Measurements from ENCODE around the gene TMEM98.
A peak's percentile ranks its signal among the peaks of the same experiment; 100 is the strongest.
"Not testable (repeated sequence)": the region's sequence is repeated elsewhere in the genome, so short reads cannot be mapped to it uniquely, and the experiment has no call there.

TMEM98 gene, protein sequence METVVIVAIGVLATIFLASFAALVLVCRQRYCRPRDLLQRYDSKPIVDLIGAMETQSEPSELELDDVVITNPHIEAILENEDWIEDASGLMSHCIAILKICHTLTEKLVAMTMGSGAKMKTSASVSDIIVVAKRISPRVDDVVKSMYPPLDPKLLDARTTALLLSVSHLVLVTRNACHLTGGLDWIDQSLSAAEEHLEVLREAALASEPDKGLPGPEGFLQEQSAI

DNA sequence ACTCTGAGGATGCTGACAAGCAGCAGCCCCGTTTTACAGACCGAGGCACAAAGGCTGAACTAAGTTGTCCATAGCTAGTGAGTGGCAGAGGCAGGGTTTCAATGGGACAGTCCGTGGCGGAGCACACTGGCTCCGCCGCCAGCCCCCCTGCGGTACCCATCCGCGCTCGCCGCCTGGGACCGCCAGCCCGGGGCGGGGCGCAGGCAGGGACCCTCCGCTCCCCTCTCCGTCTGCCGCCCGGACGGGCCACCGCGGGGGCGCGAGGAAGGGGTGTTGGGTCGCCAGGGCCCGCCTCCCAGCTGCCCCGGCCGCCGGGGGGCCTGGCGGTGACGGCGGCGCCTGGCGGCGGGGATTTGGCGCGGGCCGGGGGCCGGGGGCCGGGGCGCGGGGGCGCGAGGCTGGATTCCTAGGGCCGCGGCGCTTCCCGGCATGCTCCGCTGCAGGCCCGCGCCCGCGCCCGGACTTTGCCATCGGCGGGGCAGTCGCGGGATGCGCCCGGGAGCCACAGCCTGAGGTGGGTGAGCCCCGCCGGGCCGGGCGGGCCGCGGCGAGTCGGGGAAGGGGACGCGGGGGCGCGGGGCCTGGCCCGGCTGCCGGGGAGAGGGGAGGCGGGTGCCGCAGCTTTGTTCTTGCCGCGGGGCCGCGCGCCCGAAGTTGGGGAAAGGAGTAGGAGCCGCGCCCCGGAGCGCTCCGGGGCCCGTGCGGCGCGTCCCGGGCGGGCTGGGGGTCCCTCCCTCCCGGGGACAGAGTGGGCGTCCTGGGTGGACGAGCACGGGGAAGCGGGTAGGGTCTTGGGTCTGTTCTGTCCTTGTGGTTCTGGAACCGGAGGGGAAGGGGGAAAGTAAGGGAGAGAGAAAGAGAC, at the start of gene TMEM98:
Gene TMEM98 (plus strand): TSS at position 430 of the 862 bp plus-strand sequence. CDS start 3,376 bp downstream, outside the sequence.
- peak within 1 kb of the TSS; percentile 71 for H3K4me3 ChIP-seq (ENCODE audit: low read depth, low read length)
- peaks cover 12% of the 10 kb centered on the region for H3K27me3 ChIP-seq (ENCODE audit: control insufficient read depth, insufficient read depth, low read length)
- peaks cover 16% of the 10 kb centered on the region for H3K4me1 ChIP-seq (ENCODE audit: control insufficient read depth, insufficient read depth, low read length)
- no peaks in the 10 kb centered on the region for H3K9me3 ChIP-seq (ENCODE audit: control insufficient read depth, insufficient read depth, low read length)
- H3K9ac ChIP-seq (ENCODE audit: low read depth, low read length) = peak within 1 kb of the TSS; percentile 38
- H3K36me3 ChIP-seq (ENCODE audit: control insufficient read depth, insufficient read depth, low read length) = no peaks in the 10 kb centered on the region

DNA sequence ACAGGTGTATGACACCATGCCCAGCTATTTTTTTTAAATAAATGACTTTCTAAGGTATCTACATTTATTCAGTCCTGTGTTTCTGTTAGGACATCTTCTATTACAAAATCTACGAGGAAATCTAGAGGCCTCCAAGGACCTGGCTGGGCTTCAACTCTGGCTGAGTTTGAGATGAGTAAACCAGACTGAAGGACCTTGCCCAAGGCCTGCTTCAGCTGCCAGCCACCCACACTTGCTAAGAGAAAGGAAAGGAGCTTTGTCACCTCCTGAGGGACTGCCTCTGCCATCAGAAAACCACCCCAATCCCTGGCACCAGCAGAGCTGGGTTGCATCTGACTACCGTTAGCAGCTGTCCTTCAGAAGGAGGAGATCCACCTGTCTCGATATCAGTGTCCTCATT, 49.7 kb upstream of the TMEM98 start:
- H3K4me3 ChIP-seq (ENCODE audit: low read depth, low read length) = no peak overlapping the region
- no peaks in the 10 kb centered on the region for H3K4me1 ChIP-seq (ENCODE audit: control insufficient read depth, insufficient read depth, low read length)
- no peaks in the 10 kb centered on the region for H3K9me3 ChIP-seq (ENCODE audit: control insufficient read depth, insufficient read depth, low read length)
- no peak overlapping the region for H3K9ac ChIP-seq (ENCODE audit: low read depth, low read length)
- no peaks in the 10 kb centered on the region for H3K36me3 ChIP-seq (ENCODE audit: control insufficient read depth, insufficient read depth, low read length)
- H3K27me3 ChIP-seq (ENCODE audit: control insufficient read depth, insufficient read depth, low read length) = peaks cover 6% of the 10 kb centered on the region

DNA sequence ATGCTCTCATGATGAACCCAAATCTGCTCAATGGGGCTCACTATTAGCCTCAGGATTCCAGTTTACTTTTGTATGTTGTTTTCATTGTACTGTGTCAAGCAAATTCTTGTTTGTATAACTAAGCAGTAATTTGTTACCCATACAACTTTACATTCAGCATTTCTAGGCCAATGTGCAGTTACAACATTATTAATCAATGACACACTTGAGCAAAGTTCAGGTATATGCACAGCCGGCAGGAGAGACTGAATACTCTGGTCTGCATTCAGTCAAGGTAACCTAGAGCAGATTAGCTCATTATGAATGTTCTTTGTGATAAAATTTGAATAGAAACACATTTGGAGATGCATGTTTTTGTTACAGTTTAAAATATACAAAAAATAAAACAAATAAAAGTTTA, 48.8 kb upstream of the TMEM98 start:
- Histone ChIP-seq H3K27me3 (ENCODE audit: control insufficient read depth, insufficient read depth, low read length) (peaks cover 6% of the 10 kb centered on the region), H3K4me3 (ENCODE audit: low read depth, low read length) (no peak overlapping the region), H3K4me1 (ENCODE audit: control insufficient read depth, insufficient read depth, low read length) (no peaks in the 10 kb centered on the region), H3K9me3 (ENCODE audit: control insufficient read depth, insufficient read depth, low read length) (no peaks in the 10 kb centered on the region), H3K9ac (ENCODE audit: low read depth, low read length) (no peak overlapping the region), H3K36me3 (ENCODE audit: control insufficient read depth, insufficient read depth, low read length) (no peaks in the 10 kb centered on the region)

DNA sequence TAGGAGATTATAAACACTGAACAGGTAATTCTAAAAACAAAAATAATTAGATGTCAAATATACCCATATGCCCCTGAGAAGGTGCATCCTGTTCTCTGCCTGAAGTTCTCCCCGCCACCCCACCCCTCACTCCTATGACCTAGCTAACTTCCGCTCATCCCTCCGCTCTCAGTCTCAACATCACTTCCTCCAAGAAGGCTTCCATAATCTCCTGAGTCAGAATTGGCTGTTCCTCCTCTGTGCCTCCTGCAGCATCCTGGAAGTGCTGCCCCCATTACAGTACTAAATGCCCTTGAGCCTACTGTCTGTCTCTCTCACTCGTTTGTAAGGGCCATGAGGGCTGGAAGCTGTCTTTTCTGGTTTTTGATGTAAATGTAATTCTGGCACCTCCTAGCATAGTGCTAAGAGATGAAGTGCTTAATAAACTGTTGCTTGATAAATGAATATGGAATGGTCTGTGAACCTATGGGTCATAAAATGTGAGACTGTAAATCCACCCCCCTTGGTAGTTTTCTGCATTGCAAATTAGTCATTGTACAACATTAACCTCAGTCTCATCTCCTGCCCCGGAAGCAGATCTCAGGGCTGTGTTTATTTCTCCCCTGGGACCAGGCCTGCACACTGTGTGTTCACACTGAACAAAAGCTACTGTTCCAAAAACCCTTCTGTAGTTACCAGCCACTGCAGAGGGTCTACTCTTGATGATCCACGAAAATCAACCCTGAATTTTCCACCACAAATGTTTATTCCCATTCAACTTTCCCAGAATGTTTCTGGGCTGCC, 47.1 kb upstream of the TMEM98 start:
- Histone ChIP-seq H3K9ac (ENCODE audit: low read depth, low read length) (no peak overlapping the region), H3K27me3 (ENCODE audit: control insufficient read depth, insufficient read depth, low read length) (peaks cover 6% of the 10 kb centered on the region), H3K36me3 (ENCODE audit: control insufficient read depth, insufficient read depth, low read length) (no peaks in the 10 kb centered on the region), H3K4me3 (ENCODE audit: low read depth, low read length) (no peak overlapping the region), H3K9me3 (ENCODE audit: control insufficient read depth, insufficient read depth, low read length) (no peaks in the 10 kb centered on the region), H3K4me1 (ENCODE audit: control insufficient read depth, insufficient read depth, low read length) (no peaks in the 10 kb centered on the region)

DNA sequence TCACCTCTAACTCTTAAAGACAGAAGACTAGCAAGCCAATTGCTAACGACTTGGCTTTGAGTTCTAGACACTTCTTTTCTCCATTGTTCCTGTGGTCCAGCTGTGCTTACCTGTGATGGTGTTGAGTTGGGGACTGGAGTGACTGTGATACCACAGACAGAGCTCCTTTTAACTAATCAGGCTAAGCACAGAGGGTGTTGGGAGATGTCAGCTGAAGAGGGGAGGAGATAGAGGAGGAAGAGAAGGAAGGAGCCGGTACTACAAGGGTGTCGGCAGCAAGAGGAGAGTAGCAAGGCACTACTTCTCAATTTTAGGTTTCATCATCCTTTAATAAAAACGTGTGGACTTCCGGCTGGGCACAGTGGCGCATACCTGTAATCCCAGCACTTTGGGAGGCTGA, 45.9 kb upstream of the TMEM98 start:
- H3K9ac ChIP-seq (ENCODE audit: low read depth, low read length) = no peak overlapping the region
- no peaks in the 10 kb centered on the region for H3K9me3 ChIP-seq (ENCODE audit: control insufficient read depth, insufficient read depth, low read length)
- no peaks in the 10 kb centered on the region for H3K4me1 ChIP-seq (ENCODE audit: control insufficient read depth, insufficient read depth, low read length)
- no peak overlapping the region for H3K4me3 ChIP-seq (ENCODE audit: low read depth, low read length)
- no peaks in the 10 kb centered on the region for H3K36me3 ChIP-seq (ENCODE audit: control insufficient read depth, insufficient read depth, low read length)
- H3K27me3 ChIP-seq (ENCODE audit: control insufficient read depth, insufficient read depth, low read length) = peaks cover 6% of the 10 kb centered on the region

DNA sequence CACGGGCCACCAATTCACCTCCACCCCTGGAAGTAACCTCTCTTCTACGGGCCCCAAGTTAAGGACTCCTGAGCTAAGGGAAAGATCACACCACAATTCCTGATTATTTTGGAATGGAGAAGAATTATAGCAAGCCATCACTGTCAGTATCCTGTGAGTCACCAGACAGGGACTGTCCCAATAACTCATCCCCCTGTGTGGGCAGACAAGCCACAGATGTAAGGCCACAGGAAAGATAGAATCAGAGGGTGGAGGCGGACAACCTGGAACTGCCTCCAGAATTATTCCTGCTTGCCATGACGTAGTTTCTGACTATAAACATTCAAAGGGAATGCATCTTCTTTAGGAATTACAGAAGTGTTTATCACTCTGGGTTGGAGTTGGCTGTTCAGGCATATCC, 45.2 kb upstream of the TMEM98 start:
- no peak overlapping the region for H3K9ac ChIP-seq (ENCODE audit: low read depth, low read length)
- peaks cover 4% of the 10 kb centered on the region for H3K27me3 ChIP-seq (ENCODE audit: control insufficient read depth, insufficient read depth, low read length)
- H3K4me1 ChIP-seq (ENCODE audit: control insufficient read depth, insufficient read depth, low read length) = no peaks in the 10 kb centered on the region
- H3K36me3 ChIP-seq (ENCODE audit: control insufficient read depth, insufficient read depth, low read length) = no peaks in the 10 kb centered on the region
- H3K4me3 ChIP-seq (ENCODE audit: low read depth, low read length) = no peak overlapping the region
- no peaks in the 10 kb centered on the region for H3K9me3 ChIP-seq (ENCODE audit: control insufficient read depth, insufficient read depth, low read length)

DNA sequence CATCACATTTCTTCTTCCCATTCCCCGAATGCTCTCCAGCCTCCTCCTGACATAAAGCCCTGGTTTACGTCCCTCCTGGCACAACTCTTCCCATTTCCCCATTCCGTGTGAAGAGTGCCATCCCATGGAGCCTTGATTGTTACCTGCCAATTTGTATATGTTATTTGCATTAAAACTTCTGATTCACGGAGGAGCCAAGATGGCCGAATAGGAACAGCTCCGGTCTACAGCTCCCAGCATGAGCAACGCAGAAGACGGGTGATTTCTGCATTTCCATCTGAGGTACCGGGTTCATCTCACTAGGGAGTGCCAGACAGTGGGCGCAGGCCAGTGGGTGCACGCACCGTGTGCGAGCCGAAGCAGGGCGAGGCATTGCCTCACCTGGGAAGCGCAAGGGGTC, 41.0 kb upstream of the TMEM98 start:
- not testable (repeated sequence) for H3K4me1 ChIP-seq (ENCODE audit: control insufficient read depth, insufficient read depth, low read length); H3K9me3 ChIP-seq (ENCODE audit: control insufficient read depth, insufficient read depth, low read length); H3K36me3 ChIP-seq (ENCODE audit: control insufficient read depth, insufficient read depth, low read length); H3K9ac ChIP-seq (ENCODE audit: low read depth, low read length); H3K27me3 ChIP-seq (ENCODE audit: control insufficient read depth, insufficient read depth, low read length); H3K4me3 ChIP-seq (ENCODE audit: low read depth, low read length)

DNA sequence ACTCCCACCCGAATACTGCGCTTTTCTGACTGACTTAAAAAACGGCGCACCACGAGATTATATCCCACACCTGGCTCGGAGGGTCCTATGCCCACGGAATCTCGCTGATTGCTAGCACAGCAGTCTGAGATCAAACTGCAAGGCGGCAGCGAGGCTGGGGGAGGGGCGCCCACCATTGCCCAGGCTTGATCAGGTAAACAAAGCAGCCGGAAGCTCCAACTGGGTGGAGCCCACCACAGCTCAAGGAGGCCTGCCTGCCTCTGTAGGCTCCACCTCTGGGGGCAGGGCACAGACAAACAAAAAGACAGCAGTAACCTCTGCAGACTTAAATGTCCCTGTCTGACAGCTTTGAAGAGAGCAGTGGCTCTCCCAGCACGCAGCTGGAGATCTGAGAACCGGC, 40.5 kb upstream of the TMEM98 start:
- not testable (repeated sequence) for H3K4me1 ChIP-seq (ENCODE audit: control insufficient read depth, insufficient read depth, low read length); H3K9ac ChIP-seq (ENCODE audit: low read depth, low read length); H3K4me3 ChIP-seq (ENCODE audit: low read depth, low read length); H3K27me3 ChIP-seq (ENCODE audit: control insufficient read depth, insufficient read depth, low read length); H3K9me3 ChIP-seq (ENCODE audit: control insufficient read depth, insufficient read depth, low read length); H3K36me3 ChIP-seq (ENCODE audit: control insufficient read depth, insufficient read depth, low read length)

DNA sequence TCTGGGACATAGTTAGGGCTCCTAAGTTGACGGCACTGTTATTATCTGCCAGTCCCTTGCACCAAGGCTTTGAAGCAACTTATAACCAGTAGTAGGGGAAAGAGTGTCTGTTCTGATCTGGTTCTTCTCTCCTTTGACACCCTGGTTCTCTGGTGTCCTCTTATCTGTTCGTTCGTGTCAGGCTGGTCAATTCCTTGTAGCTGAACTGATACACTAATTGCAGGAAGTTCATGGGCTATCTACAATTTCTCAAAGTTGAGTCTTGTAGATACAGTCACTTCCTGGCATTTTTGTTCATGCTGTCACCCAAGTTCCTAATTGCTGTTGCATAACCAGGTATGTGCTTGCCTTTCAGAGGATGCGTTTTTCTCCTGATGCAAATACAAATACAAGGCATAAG, 33.7 kb upstream of the TMEM98 start:
- H3K36me3 ChIP-seq (ENCODE audit: control insufficient read depth, insufficient read depth, low read length) = no peaks in the 10 kb centered on the region
- no peaks in the 10 kb centered on the region for H3K9me3 ChIP-seq (ENCODE audit: control insufficient read depth, insufficient read depth, low read length)
- no peaks in the 10 kb centered on the region for H3K27me3 ChIP-seq (ENCODE audit: control insufficient read depth, insufficient read depth, low read length)
- H3K4me1 ChIP-seq (ENCODE audit: control insufficient read depth, insufficient read depth, low read length) = no peaks in the 10 kb centered on the region
- no peak overlapping the region for H3K9ac ChIP-seq (ENCODE audit: low read depth, low read length)
- no peak overlapping the region for H3K4me3 ChIP-seq (ENCODE audit: low read depth, low read length)

DNA sequence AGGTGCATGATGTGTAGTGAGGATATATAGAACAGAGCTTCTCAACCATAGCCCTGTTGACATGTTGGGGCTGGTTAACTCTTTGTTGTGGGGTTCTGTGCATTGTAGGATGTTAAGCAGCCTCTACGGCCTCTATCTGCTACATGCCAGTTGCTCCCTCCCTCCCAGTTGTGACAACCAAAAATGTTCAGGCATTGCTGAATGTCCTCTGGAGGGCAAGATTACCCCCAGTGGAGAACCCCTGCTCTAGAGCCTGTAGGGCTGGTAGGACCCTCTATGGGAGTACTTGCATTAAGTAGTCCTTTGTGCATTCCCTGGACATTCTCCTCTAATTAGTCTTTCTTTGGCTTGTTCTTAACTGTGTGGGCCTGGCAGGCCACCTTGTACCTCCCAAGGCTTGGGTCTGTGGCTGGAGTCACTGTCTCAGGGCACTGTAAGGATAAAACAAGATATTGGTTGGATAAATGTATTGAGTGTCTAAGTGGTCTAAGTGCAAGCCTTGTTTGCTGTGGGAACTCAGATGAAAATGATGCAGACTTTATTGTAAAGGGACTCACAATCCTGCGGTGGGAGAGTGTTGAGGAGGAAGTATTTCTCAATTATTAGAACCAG, 31.2 kb upstream of the TMEM98 start:
- Histone ChIP-seq H3K36me3 (ENCODE audit: control insufficient read depth, insufficient read depth, low read length) (no peaks in the 10 kb centered on the region), H3K9me3 (ENCODE audit: control insufficient read depth, insufficient read depth, low read length) (no peaks in the 10 kb centered on the region), H3K4me1 (ENCODE audit: control insufficient read depth, insufficient read depth, low read length) (no peaks in the 10 kb centered on the region), H3K9ac (ENCODE audit: low read depth, low read length) (no peak overlapping the region), H3K27me3 (ENCODE audit: control insufficient read depth, insufficient read depth, low read length) (no peaks in the 10 kb centered on the region), H3K4me3 (ENCODE audit: low read depth, low read length) (no peak overlapping the region)

DNA sequence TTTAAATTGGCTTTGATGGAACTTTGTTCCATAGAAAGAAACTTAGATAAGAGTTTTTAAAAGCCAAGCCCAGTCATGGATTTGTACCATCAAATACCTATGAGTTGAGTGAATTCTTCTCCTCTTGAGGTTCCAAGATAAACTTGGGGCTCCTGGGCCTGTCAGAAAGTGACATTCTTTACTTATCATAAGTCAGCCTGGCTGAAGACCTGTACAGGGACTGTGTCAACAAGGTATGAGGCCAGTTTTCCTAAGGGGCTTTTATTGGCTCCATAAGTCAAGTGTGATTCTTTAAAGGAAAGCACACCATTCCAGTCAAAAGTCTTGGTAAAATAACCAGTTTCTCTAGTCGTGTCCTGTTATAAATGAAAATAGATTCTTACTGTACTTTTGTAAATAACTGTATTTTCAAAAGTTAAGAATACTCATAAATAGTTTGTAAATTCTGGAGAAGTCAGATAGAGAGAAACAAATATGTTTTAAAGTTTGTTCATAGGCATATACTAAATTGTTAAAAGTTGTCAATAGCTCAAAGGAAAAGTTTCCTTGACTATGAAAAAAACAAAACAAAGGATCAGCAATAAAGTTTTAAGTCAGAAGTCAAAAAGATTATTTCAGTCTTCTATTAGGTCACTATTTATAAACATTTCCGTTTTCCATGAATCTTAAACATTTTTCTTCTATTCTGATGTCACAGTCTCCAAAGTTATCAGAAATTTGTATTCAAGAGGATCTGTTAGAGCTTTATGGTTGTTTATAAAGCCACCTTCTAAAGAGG, 28.5 kb upstream of the TMEM98 start:
- H3K4me1 ChIP-seq (ENCODE audit: control insufficient read depth, insufficient read depth, low read length) = no peaks in the 10 kb centered on the region
- no peaks in the 10 kb centered on the region for H3K36me3 ChIP-seq (ENCODE audit: control insufficient read depth, insufficient read depth, low read length)
- H3K9ac ChIP-seq (ENCODE audit: low read depth, low read length) = no peak overlapping the region
- no peaks in the 10 kb centered on the region for H3K9me3 ChIP-seq (ENCODE audit: control insufficient read depth, insufficient read depth, low read length)
- H3K4me3 ChIP-seq (ENCODE audit: low read depth, low read length) = no peak overlapping the region
- no peaks in the 10 kb centered on the region for H3K27me3 ChIP-seq (ENCODE audit: control insufficient read depth, insufficient read depth, low read length)
